ENCODE results near the gene VTCN1. TPM values are rescaled to one million over a fixed set of nuclear protein-coding genes. Genes with fewer than 3 reads are reported as not detected.

The VTCN1 gene
- total RNA-seq, 1 experiment from 2014 or later, result not detected

DNA sequence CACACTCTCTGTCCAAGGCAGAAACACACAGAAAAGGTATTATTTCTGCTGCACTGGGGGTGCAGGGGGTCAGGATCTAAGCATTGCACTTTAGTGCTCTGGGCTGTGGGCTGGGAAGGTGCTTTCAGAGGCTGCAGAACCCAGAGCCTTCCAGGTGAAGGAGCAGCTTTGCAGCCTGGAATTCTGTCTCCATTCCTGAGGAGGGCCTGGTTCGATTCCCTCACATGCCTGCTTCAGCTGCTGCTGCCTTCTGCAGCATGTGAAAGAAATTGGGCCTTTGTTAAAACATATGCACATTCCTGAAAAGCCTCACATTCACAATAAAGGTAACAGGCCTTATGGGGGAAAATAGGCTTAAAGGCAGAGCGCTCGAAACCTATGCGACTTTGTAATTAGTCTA lies 35.9 kb downstream of the VTCN1 start:
- ChIA-PET POLR2A (no interaction called here), CTCF (interaction anchor here (0.7 to 1.4 kb wide), 3 partner anchors 107 to 550 kb away, joined by 3 read pairs; no protein-coding TSS in a partner anchor)
- Mint-ChIP-seq H3K36me3 (no peaks in the 10 kb centered on the region), H3K27me3 (ENCODE audit: low read depth) (no peaks in the 10 kb centered on the region), H3K27ac (peak overlapping the region; percentile 54), H3K4me1 (peaks cover 38% of the 10 kb centered on the region), H3K9me3 (peaks cover 11% of the 10 kb centered on the region; the same call in 1 of the 2 replicates), H3K4me3 (no peak overlapping the region)
- ATAC-seq (peak; percentile 66), DNase-seq (ENCODE audit: low spot score) (peak; percentile 40)
- TF ChIP-seq, protein P1, sequence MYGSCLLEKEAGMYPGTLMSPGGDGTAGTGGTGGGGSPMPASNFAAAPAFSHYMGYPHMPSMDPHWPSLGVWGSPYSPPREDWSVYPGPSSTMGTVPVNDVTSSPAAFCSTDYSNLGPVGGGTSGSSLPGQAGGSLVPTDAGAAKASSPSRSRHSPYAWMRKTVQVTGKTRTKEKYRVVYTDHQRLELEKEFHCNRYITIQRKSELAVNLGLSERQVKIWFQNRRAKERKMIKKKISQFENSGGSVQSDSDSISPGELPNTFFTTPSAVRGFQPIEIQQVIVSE (CRISPR knock-in tag; IDR thresholded peaks at IDR 0.05; ENCODE audit: borderline replicate concordance), result no peak
- no peak for TF ChIP-seq NR1H2 (CRISPR knock-in tag; IDR thresholded peaks at IDR 0.05)
- TF ChIP-seq KAT7 (CRISPR knock-in tag; IDR thresholded peaks at IDR 0.05; ENCODE audit: borderline replicate concordance), result no peak
- TF ChIP-seq TP53 (CRISPR knock-in tag; IDR thresholded peaks at IDR 0.05), result no peak
- TF ChIP-seq TEAD1 (CRISPR knock-in tag; IDR thresholded peaks at IDR 0.05), result no peak
- TF ChIP-seq, protein P2, sequence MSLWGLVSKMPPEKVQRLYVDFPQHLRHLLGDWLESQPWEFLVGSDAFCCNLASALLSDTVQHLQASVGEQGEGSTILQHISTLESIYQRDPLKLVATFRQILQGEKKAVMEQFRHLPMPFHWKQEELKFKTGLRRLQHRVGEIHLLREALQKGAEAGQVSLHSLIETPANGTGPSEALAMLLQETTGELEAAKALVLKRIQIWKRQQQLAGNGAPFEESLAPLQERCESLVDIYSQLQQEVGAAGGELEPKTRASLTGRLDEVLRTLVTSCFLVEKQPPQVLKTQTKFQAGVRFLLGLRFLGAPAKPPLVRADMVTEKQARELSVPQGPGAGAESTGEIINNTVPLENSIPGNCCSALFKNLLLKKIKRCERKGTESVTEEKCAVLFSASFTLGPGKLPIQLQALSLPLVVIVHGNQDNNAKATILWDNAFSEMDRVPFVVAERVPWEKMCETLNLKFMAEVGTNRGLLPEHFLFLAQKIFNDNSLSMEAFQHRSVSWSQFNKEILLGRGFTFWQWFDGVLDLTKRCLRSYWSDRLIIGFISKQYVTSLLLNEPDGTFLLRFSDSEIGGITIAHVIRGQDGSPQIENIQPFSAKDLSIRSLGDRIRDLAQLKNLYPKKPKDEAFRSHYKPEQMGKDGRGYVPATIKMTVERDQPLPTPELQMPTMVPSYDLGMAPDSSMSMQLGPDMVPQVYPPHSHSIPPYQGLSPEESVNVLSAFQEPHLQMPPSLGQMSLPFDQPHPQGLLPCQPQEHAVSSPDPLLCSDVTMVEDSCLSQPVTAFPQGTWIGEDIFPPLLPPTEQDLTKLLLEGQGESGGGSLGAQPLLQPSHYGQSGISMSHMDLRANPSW (CRISPR knock-in tag; conservative IDR thresholded peaks at IDR 0.05; ENCODE audit: low read depth), result no peak
- TF ChIP-seq IRF2 (CRISPR knock-in tag; IDR thresholded peaks at IDR 0.05; ENCODE audit: borderline replicate concordance, low read depth), result no peak
- TF ChIP-seq MLX (CRISPR knock-in tag; IDR thresholded peaks at IDR 0.05), result no peak
- TF ChIP-seq ZNF232 (CRISPR knock-in tag; IDR thresholded peaks at IDR 0.05), result no peak
- no peak for TF ChIP-seq RORB (CRISPR knock-in tag; IDR thresholded peaks at IDR 0.05)
- no peak for TF ChIP-seq NFE2L1 (CRISPR knock-in tag; IDR thresholded peaks at IDR 0.05)
- TF ChIP-seq ZNF219 (CRISPR knock-in tag; IDR thresholded peaks at IDR 0.05; ENCODE audit: borderline replicate concordance), result no peak
- TF ChIP-seq, protein P3, sequence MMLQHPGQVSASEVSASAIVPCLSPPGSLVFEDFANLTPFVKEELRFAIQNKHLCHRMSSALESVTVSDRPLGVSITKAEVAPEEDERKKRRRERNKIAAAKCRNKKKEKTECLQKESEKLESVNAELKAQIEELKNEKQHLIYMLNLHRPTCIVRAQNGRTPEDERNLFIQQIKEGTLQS (CRISPR knock-in tag; conservative IDR thresholded peaks at IDR 0.05), result no peak
- TF ChIP-seq, protein P4, sequence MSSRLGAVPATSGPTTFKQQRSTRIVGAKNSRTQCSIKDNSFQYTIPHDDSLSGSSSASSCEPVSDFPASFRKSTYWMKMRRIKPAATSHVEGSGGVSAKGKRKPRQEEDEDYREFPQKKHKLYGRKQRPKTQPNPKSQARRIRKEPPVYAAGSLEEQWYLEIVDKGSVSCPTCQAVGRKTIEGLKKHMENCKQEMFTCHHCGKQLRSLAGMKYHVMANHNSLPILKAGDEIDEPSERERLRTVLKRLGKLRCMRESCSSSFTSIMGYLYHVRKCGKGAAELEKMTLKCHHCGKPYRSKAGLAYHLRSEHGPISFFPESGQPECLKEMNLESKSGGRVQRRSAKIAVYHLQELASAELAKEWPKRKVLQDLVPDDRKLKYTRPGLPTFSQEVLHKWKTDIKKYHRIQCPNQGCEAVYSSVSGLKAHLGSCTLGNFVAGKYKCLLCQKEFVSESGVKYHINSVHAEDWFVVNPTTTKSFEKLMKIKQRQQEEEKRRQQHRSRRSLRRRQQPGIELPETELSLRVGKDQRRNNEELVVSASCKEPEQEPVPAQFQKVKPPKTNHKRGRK (CRISPR knock-in tag; IDR thresholded peaks at IDR 0.05; ENCODE audit: borderline replicate concordance), result no peak

GRCh38 chr1:117173691-117174090 lies 37.0 kb downstream of the VTCN1 start:
- Mint-ChIP-seq H3K36me3 (no peaks in the 10 kb centered on the region), H3K4me1 (peaks cover 31% of the 10 kb centered on the region), H3K27ac (no peak overlapping the region), H3K9me3 (peaks cover 11% of the 10 kb centered on the region; the same call in 1 of the 2 replicates), H3K4me3 (no peak overlapping the region), H3K27me3 (ENCODE audit: low read depth) (no peaks in the 10 kb centered on the region)
- DNase-seq (ENCODE audit: low spot score) (no peak), ATAC-seq (no peak)
- ChIA-PET CTCF (interaction anchor here (0.5 to 1.4 kb wide), 2 partner anchors 111 to 117 kb away, joined by 3 read pairs; no protein-coding TSS in a partner anchor), POLR2A (no interaction called here)
- TF ChIP-seq FOXP1 (CRISPR knock-in tag; IDR thresholded peaks at IDR 0.05; ENCODE audit: borderline replicate concordance) (no peak), MAX (CRISPR knock-in tag; IDR thresholded peaks at IDR 0.05) (no peak), ESRRA (CRISPR knock-in tag; IDR thresholded peaks at IDR 0.05; ENCODE audit: borderline replicate concordance) (no peak), ZBTB43 (CRISPR knock-in tag; IDR thresholded peaks at IDR 0.05) (no peak), FOXK1 (CRISPR knock-in tag; IDR thresholded peaks at IDR 0.05) (no peak)

Measured in WTC11 (cell line).